ENCODE data around the gene EIF4E3. TPM values are rescaled to one million over a fixed set of nuclear protein-coding genes. Genes with fewer than 3 reads are reported as not detected.

EIF4E3 gene
- 2.7 to 3.8 TPM (median 3.8 TPM) in 5 replicates for total RNA-seq (2022; extraction: Qiagen RNA extraction)

GRCh38 chr3:71725271-71725991 lies at the start of gene EIF4E3:
Gene EIF4E3, minus strand, starts transcription at chr3:71725402. Its CDS starts 35 bp downstream, at chr3:71725367.

DNA sequence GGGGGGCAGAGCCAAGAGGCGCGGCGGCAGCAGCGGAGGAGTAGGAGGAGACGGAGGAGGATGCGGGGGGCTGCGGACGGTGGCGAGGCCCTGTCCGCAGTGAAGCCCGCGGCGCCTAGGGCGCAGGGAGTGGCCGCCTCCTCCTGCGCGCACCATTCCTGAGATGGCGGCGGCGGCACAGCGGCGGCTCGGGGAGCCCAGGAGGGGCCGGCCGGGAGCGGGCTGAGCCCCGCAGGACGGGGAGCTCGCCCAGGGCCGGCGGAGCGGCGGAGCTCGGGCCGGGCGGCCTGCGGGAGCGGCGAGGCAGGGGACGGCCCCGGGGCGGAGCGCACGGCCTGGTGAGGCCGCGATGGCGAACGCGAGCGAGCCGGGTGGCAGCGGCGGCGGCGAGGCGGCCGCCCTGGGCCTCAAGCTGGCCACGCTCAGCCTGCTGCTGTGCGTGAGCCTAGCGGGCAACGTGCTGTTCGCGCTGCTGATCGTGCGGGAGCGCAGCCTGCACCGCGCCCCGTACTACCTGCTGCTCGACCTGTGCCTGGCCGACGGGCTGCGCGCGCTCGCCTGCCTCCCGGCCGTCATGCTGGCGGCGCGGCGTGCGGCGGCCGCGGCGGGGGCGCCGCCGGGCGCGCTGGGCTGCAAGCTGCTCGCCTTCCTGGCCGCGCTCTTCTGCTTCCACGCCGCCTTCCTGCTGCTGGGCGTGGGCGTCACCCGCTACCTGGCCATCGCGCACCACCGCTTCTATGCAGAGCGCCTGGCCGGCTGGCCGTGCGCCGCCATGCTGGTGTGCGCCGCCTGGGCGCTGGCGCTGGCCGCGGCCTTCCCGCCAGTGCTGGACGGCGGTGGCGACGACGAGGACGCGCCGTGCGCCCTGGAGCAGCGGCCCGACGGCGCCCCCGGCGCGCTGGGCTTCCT lies 28.8 kb upstream of the EIF4E3 start, which contains the start of gene GPR27:
Gene GPR27, plus strand, starts transcription at position 155 of the 909 bp plus-strand sequence. Its CDS starts 195 bp downstream, at position 350.

Other genes with a start within 250 kb of the EIF4E3 start
- 7.0 to 9.6 TPM (median 8.1 TPM) in 5 replicates for gene FOXP1, start 141.7 kb downstream of the EIF4E3 start, total RNA-seq (2022; extraction: Qiagen RNA extraction)
- gene GPR27, start 28.5 kb upstream of the EIF4E3 start, total RNA-seq (2022; extraction: Qiagen RNA extraction) = 2.2 to 3.9 TPM (median 3.1 TPM) in 5 replicates
- 0.08 TPM in 1 of 5 replicates, not detected in the others for gene PROK2, start 59.7 kb upstream of the EIF4E3 start, total RNA-seq (2022; extraction: Qiagen RNA extraction)

Data from A549 treated with Mapracorat at 1 μM for 4 hours (cell line).